GM12878 (cell line): ENCODE results near the gene VSTM4. TPM values are rescaled to one million over a fixed set of nuclear protein-coding genes. Genes with fewer than 3 reads are reported as not detected.
A peak's percentile ranks its signal among the peaks of the same experiment; 100 is the strongest.

Experiments used
- ATAC-seq: fragments of 200-7000 bp; cut with Tn5 transposase; 3 replicates; pipeline ENCODE4 v1.9.1; 2020; ENCODE audit warnings: mild to moderate bottlenecking, moderate library complexity
- BruUV-seq: library from RNA; stranded (reverse); fragments of 400-500 nt; replicated peaks from 2 replicates; lab custom pipeline; 2021; lab: Mats Ljungman, UMichigan
- CTCF ChIA-PET: fragments of 300-600 bp; sonication (Branson Sonifier 250); formaldehyde crosslinking; extraction: SDS; loops from one replicate; lab custom pipeline; 2021; ENCODE audit warnings: inconsistent platforms; lab: Yijun Ruan, JAX
- POLR2A ChIA-PET: fragments of 350-600 bp; formaldehyde crosslinking; extraction: SDS; loops from one replicate; lab custom pipeline; 2021; ENCODE audit warnings: inconsistent platforms; lab: Charles Lee
- RAD21 ChIA-PET: fragments of 300-600 bp; sonication (Branson Sonifier 250); formaldehyde crosslinking; loops from one replicate; lab custom pipeline; 2023; ENCODE audit warnings: antibody characterized with exemption; ENCODE audit not compliant: unreplicated experiment; lab: Charles Lee
- SMC1A ChIA-PET: fragments of 300-600 bp; sonication (Branson Sonifier 250); formaldehyde crosslinking; loops from one replicate; lab custom pipeline; 2023; ENCODE audit not compliant: unreplicated experiment, uncharacterized antibody; lab: Charles Lee
- DNase-seq: peaks from one replicate; pipeline ENCODE4 v3.0.0-alpha.2; 2011; ENCODE audit warnings: low read depth, low spot score
- FAIRE-seq: peaks from 3 replicates; lab custom pipeline; 2011; peaks lifted over from hg19 to GRCh38; lab: Jason Lieb, UNC
- H2AFZ ChIP-seq: 2 replicates; pipeline ENCODE4 v1.6.0; 2011; ENCODE audit warnings: low read depth, low read length, control low read depth; ENCODE audit not compliant: control insufficient read depth
- H3K27ac ChIP-seq: 2 replicates; pipeline ENCODE4 v1.5.1; 2011; ENCODE audit warnings: control low read depth; ENCODE audit not compliant: control insufficient read depth, insufficient read depth
- H3K27me3 ChIP-seq, 2 experiments: replicated peaks in 1 of 2; 2 replicates each; pipeline versions ENCODE4 v1.6.0 to v1.6.1; 2011; ENCODE audit warnings: low read length in 1 of 2; ENCODE audit not compliant: control insufficient read depth in 2 of 2, insufficient read depth in 2 of 2
- H3K36me3 ChIP-seq, 2 experiments: 2 replicates each; pipeline ENCODE4 v1.5.1; 2011; ENCODE audit warnings: low read length in 1 of 2; ENCODE audit not compliant: control insufficient read depth in 2 of 2, insufficient read depth in 2 of 2
- H3K4me1 ChIP-seq: 2 replicates; pipeline ENCODE4 v1.6.1; 2011; ENCODE audit warnings: mild to moderate bottlenecking, low read length, moderate library complexity, mixed read lengths; ENCODE audit not compliant: control insufficient read depth, insufficient read depth
- H3K4me2 ChIP-seq: 2 replicates; pipeline ENCODE4 v1.6.0; 2011; ENCODE audit warnings: control low read depth; ENCODE audit not compliant: control insufficient read depth, insufficient read depth
- H3K4me3 ChIP-seq: fragments of 200-600 bp; sonication (generic); 2 replicates; pipeline ENCODE4 v1.5.1; 2016
- H3K79me2 ChIP-seq: 2 replicates; pipeline ENCODE4 v1.6.0; 2011; ENCODE audit warnings: low read length; ENCODE audit not compliant: control insufficient read depth, insufficient read depth
- H3K9ac ChIP-seq: 2 replicates; pipeline ENCODE4 v1.8.0; 2011; ENCODE audit warnings: low read length, control low read depth, mixed read lengths; ENCODE audit not compliant: control insufficient read depth, insufficient read depth
- H3K9me3 ChIP-seq: replicated peaks from 3 replicates; pipeline ENCODE4 v1.5.1; 2011; ENCODE audit warnings: mild to moderate bottlenecking, low read length; ENCODE audit not compliant: control insufficient read depth, insufficient read depth
- H4K20me1 ChIP-seq: 2 replicates; pipeline ENCODE4 v1.6.0; 2011; ENCODE audit not compliant: control insufficient read depth, insufficient read depth
- BCL11A ChIP-seq: IDR thresholded peaks from 2 replicates; pipeline ENCODE4 v1.6.1; 2011; ENCODE audit warnings: low read depth, low read length
- CEBPB ChIP-seq, 2 experiments: fragments of 150-350 bp in 1 of 2; IDR thresholded peaks; 2 replicates each; pipeline ENCODE4 v1.6.1; 2012 to 2014; ENCODE audit warnings: low read depth in 2 of 2, low read length in 2 of 2, borderline replicate concordance in 1 of 2, inconsistent platforms in 1 of 2
- CHD2 ChIP-seq: IDR thresholded peaks from 2 replicates; pipeline ENCODE4 v1.6.1; 2011; ENCODE audit warnings: low read depth, low read length, improper control_type of control experiment, borderline replicate concordance
- EGR1 ChIP-seq, 2 experiments: IDR thresholded peaks; 1 replicate in 1 of 2; 2 replicates in 1 of 2; pipeline ENCODE4 v1.6.1; 2011 to 2012; ENCODE audit warnings: low read depth in 2 of 2, low read length in 2 of 2, borderline replicate concordance in 1 of 2, mild to moderate bottlenecking in 1 of 2, moderate library complexity in 1 of 2
- IRF3 ChIP-seq: fragments of 450-650 bp; IDR thresholded peaks from 2 replicates; pipeline ENCODE4 v1.6.1; 2014; ENCODE audit warnings: mild to moderate bottlenecking
- KAT2A ChIP-seq: conservative IDR thresholded peaks from 2 replicates; pipeline ENCODE4 v1.6.1; 2011; ENCODE audit warnings: low read depth, low read length; ENCODE audit not compliant: control insufficient read depth
- LARP7 ChIP-seq: fragments of 450-650 bp; IDR thresholded peaks from 2 replicates; pipeline ENCODE4 v1.6.1; 2017; ENCODE audit warnings: mild to moderate bottlenecking
- SMARCA5 ChIP-seq: fragments of 450-650 bp; IDR thresholded peaks from 2 replicates; pipeline ENCODE4 v1.6.1; 2017; ENCODE audit warnings: mild to moderate bottlenecking
- USF1 ChIP-seq: IDR thresholded peaks from 2 replicates; pipeline ENCODE4 v1.6.1; 2011; ENCODE audit warnings: borderline replicate concordance, low read depth, mild to moderate bottlenecking, moderate library complexity, mixed read lengths, low read length; ENCODE audit not compliant: insufficient read depth; ENCODE audit errors: extremely low read length
- WGBS: methylation state at CpG from one replicate; pipeline ENCODE4 v1.1.6; 2016; ENCODE audit warnings: low lambda C conversion rate; ENCODE audit not compliant: insufficient replicate concordance, insufficient coverage; ENCODE audit errors: missing lambda C conversion rate; 5-methylcytosine and 5-hydroxymethylcytosine counted together
- in situ Hi-C: fragments of 300-500 bp; cut with MboI; formaldehyde crosslinking; loops from 9 replicates; pipeline ENCODE4 v1.14.3; 2018; ENCODE audit warnings: mixed read lengths
- intact Hi-C: fragments of 100-400 bp; cut with micrococcal nuclease; formaldehyde crosslinking; loops from one replicate; pipeline ENCODE4 v1.14.2; 2022; ENCODE audit not compliant: unreplicated experiment
- polyA plus RNA-seq, 11 experiments: library from polyadenylated mRNA; depleted of rRNA in 4 of 11; unstranded in 6 of 11; stranded (reverse) in 5 of 11; fragments of >200 nt; fragmentation: Nextera tagmentation in 4 of 11; fragmentation: Illumina TruSeq in 1 of 11; extraction: Ambion mirVana in 4 of 11; extraction: Trizol in 1 of 11; gene quantifications; 1 replicate in 1 of 11; 2 replicates in 10 of 11; pipeline versions ENCODE4 v1.2.1 to v1.2.3, GENCODE V29; 2011 to 2016; ENCODE audit warnings: inconsistent platforms in 2 of 11, missing spikeins in 2 of 11, low read depth in 1 of 11
- total RNA-seq, 4 experiments: library from RNA; depleted of rRNA in 3 of 4; stranded (reverse); fragments of >200 nt in 3 of 4; fragmentation: Illumina TruSeq in 1 of 4; extraction: Trizol in 1 of 4; gene quantifications; 2 replicates each; pipeline versions ENCODE4 v1.2.1 to v1.2.3, GENCODE V29; 2013 to 2021
- TF ChIP-seq, protein P1 (sequence below): fragments of 150-350 bp; IDR thresholded peaks from 2 replicates; pipeline ENCODE4 v1.6.1; 2016; ENCODE audit warnings: low read depth, low read length
- TF ChIP-seq, protein P2 (sequence below): IDR thresholded peaks from 2 replicates; pipeline ENCODE4 v1.6.1; 2012; ENCODE audit warnings: mild to moderate bottlenecking, low read depth, low read length
- TF ChIP-seq, protein P3 (sequence below): fragments of 450-650 bp; IDR thresholded peaks from 2 replicates; pipeline ENCODE4 v1.6.1; 2017; ENCODE audit warnings: borderline replicate concordance

Gene VSTM4
- total and polyA plus RNA-seq, 10 of the 15 experiments (the other 5 are each of a cell fraction or from before 2014, with no cell fraction given), result 0.01 to 0.14 (median 0.02) TPM; not detected in 7

- Histone ChIP-seq H3K27me3 (no peaks in the 10 kb centered on the region), H4K20me1 (no peaks in the 10 kb centered on the region), H3K4me2 (no peak overlapping the region), H3K4me3 (no peak overlapping the region), H3K27ac (no peak overlapping the region), H3K4me1 (no peaks in the 10 kb centered on the region), H2AFZ (no peak overlapping the region), H3K79me2 (no peaks in the 10 kb centered on the region), H3K9ac (no peak overlapping the region), H3K36me3 (no peaks in the 10 kb centered on the region), H3K9me3 (no peaks in the 10 kb centered on the region; the same call in 2 of the 3 replicates)
- ChIA-PET RAD21 (interaction anchor here (0.7 to 1.9 kb wide), 3 partner anchors 15 to 443 kb away, joined by 3 to 5 read pairs (median 3); no protein-coding TSS in a partner anchor), CTCF (interaction anchor here (0.8 kb wide), 1 partner anchor 76 kb away, joined by 3 read pairs; no protein-coding TSS in a partner anchor), POLR2A (no interaction called here), SMC1A (interaction anchor here (0.6 to 1.0 kb wide), 2 partner anchors 11 to 798 kb away, joined by 3 read pairs; no protein-coding TSS in a partner anchor)
- peak; percentile 34; the same call in 1 of the 3 replicates for ATAC-seq
- 45% methylated on average over 4 of the region's 4 CpGs for WGBS
- intact Hi-C loops (no loop called here), in situ Hi-C loops (no loop called here)
- FAIRE-seq, result no peak
- no TSS peak for BruUV-seq
- no peak for DNase-seq
- TF ChIP-seq EGR1 (IDR thresholded peaks at IDR 0.05; ENCODE audit: borderline replicate concordance in 1 of 2, low read depth in 2 of 2, low read length in 2 of 2), result no peak
- no peak for TF ChIP-seq CHD2
- TF ChIP-seq, protein P1, sequence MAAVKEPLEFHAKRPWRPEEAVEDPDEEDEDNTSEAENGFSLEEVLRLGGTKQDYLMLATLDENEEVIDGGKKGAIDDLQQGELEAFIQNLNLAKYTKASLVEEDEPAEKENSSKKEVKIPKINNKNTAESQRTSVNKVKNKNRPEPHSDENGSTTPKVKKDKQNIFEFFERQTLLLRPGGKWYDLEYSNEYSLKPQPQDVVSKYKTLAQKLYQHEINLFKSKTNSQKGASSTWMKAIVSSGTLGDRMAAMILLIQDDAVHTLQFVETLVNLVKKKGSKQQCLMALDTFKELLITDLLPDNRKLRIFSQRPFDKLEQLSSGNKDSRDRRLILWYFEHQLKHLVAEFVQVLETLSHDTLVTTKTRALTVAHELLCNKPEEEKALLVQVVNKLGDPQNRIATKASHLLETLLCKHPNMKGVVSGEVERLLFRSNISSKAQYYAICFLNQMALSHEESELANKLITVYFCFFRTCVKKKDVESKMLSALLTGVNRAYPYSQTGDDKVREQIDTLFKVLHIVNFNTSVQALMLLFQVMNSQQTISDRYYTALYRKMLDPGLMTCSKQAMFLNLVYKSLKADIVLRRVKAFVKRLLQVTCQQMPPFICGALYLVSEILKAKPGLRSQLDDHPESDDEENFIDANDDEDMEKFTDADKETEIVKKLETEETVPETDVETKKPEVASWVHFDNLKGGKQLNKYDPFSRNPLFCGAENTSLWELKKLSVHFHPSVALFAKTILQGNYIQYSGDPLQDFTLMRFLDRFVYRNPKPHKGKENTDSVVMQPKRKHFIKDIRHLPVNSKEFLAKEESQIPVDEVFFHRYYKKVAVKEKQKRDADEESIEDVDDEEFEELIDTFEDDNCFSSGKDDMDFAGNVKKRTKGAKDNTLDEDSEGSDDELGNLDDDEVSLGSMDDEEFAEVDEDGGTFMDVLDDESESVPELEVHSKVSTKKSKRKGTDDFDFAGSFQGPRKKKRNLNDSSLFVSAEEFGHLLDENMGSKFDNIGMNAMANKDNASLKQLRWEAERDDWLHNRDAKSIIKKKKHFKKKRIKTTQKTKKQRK, result no peak
- TF ChIP-seq LARP7, result no peak
- TF ChIP-seq BCL11A, result no peak
- TF ChIP-seq IRF3, result no peak
- TF ChIP-seq, protein P2, sequence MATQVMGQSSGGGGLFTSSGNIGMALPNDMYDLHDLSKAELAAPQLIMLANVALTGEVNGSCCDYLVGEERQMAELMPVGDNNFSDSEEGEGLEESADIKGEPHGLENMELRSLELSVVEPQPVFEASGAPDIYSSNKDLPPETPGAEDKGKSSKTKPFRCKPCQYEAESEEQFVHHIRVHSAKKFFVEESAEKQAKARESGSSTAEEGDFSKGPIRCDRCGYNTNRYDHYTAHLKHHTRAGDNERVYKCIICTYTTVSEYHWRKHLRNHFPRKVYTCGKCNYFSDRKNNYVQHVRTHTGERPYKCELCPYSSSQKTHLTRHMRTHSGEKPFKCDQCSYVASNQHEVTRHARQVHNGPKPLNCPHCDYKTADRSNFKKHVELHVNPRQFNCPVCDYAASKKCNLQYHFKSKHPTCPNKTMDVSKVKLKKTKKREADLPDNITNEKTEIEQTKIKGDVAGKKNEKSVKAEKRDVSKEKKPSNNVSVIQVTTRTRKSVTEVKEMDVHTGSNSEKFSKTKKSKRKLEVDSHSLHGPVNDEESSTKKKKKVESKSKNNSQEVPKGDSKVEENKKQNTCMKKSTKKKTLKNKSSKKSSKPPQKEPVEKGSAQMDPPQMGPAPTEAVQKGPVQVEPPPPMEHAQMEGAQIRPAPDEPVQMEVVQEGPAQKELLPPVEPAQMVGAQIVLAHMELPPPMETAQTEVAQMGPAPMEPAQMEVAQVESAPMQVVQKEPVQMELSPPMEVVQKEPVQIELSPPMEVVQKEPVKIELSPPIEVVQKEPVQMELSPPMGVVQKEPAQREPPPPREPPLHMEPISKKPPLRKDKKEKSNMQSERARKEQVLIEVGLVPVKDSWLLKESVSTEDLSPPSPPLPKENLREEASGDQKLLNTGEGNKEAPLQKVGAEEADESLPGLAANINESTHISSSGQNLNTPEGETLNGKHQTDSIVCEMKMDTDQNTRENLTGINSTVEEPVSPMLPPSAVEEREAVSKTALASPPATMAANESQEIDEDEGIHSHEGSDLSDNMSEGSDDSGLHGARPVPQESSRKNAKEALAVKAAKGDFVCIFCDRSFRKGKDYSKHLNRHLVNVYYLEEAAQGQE, result no peak
- no peak for TF ChIP-seq SMARCA5
- TF ChIP-seq CEBPB (IDR thresholded peaks at IDR 0.05; ENCODE audit: borderline replicate concordance in 1 of 2, low read depth in 2 of 2, low read length in 2 of 2), result no peak
- TF ChIP-seq KAT2A, result no peak
- TF ChIP-seq, protein P3, sequence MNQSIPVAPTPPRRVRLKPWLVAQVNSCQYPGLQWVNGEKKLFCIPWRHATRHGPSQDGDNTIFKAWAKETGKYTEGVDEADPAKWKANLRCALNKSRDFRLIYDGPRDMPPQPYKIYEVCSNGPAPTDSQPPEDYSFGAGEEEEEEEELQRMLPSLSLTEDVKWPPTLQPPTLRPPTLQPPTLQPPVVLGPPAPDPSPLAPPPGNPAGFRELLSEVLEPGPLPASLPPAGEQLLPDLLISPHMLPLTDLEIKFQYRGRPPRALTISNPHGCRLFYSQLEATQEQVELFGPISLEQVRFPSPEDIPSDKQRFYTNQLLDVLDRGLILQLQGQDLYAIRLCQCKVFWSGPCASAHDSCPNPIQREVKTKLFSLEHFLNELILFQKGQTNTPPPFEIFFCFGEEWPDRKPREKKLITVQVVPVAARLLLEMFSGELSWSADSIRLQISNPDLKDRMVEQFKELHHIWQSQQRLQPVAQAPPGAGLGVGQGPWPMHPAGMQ, result no peak
- no peak for TF ChIP-seq USF1
Measured at GRCh38 chr10:49152663-49153062, 37.3 kb upstream of the VSTM4 start.
